Upper lobe of left lung (tissue), 4 donors: ENCODE measurements around the gene FLNC.

Experiments
- EP300 ChIP-seq, 4 donors: sonication (generic); formaldehyde crosslinking; IDR thresholded peaks; one replicate each; pipeline ENCODE4 v1.5.1; 2017; ENCODE audit warnings: antibody characterized with exemption in 4 of 4, control low read depth in 2 of 4
- POLR2A ChIP-seq, 4 donors: fragments of 450-650 bp; IDR thresholded peaks; one replicate each; pipeline ENCODE4 v1.5.1; 2016 to 2017; ENCODE audit warnings: antibody characterized with exemption in 4 of 4, mild to moderate bottlenecking in 2 of 4
- POLR2AphosphoS5 ChIP-seq, 2 donors: sonication (generic); formaldehyde crosslinking; IDR thresholded peaks; one replicate each; pipeline ENCODE4 v1.5.1; 2017; ENCODE audit warnings: antibody characterized with exemption in 2 of 2
- TF ChIP-seq, protein P1 (sequence below), 6 experiments: fragments of 450-650 bp in 4 of 6; fragments of 200-600 bp in 2 of 6; sonication (generic) in 2 of 6; IDR thresholded peaks; one replicate each; pipeline ENCODE4 v1.5.1; 2016 to 2019; ENCODE audit warnings: antibody characterized with exemption in 6 of 6

DNA sequence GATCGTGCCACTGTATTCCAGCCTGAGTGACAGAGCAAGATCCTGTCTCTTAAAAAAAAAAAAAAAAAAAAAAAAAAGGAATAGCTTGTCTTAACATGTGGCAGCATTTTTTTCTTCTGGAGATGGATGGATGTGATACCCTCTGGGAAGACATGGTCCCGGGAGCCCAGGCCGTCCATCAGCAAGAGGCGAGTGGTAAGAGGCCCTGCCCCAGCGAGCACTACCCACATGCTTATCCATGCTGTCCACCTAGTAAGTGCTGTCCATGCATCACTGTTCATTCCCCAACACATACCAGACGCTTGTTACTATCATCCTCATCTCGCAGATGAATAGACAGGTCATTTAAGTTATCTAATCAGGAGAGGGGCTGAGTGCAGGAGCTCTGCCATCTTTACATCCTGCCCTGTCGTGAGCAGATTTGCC is 45.3 kb downstream of the FLNC start:
- TF ChIP-seq, protein P1, sequence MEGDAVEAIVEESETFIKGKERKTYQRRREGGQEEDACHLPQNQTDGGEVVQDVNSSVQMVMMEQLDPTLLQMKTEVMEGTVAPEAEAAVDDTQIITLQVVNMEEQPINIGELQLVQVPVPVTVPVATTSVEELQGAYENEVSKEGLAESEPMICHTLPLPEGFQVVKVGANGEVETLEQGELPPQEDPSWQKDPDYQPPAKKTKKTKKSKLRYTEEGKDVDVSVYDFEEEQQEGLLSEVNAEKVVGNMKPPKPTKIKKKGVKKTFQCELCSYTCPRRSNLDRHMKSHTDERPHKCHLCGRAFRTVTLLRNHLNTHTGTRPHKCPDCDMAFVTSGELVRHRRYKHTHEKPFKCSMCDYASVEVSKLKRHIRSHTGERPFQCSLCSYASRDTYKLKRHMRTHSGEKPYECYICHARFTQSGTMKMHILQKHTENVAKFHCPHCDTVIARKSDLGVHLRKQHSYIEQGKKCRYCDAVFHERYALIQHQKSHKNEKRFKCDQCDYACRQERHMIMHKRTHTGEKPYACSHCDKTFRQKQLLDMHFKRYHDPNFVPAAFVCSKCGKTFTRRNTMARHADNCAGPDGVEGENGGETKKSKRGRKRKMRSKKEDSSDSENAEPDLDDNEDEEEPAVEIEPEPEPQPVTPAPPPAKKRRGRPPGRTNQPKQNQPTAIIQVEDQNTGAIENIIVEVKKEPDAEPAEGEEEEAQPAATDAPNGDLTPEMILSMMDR (IDR thresholded peaks at IDR 0.05): no peak
- no peak for TF ChIP-seq POLR2AphosphoS5 (IDR thresholded peaks at IDR 0.05)
- no peak for TF ChIP-seq POLR2A (IDR thresholded peaks at IDR 0.05)
- TF ChIP-seq EP300 (IDR thresholded peaks at IDR 0.05): no peak
